CD4-positive, alpha-beta T cell treated with Interleukin-15 for 1 hour (primary cell): ENCODE results near the gene RAB11FIP4.

ENCODE experiments used
- DNase-seq: peaks from one replicate; pipeline ENCODE4 v3.0.0-alpha.2; 2020

The RAB11FIP4 gene

GRCh38 chr17:31508288-31509094, 117.0 kb downstream of the RAB11FIP4 start:
- DNase-seq, result peak; percentile 75

- DNase-seq, result no peak
Observed at GRCh38 chr17:31509095-31509804, 117.8 kb downstream of the RAB11FIP4 start.

GRCh38 chr17:31509805-31510177, 118.3 kb downstream of the RAB11FIP4 start:
- no peak for DNase-seq

- no peak for DNase-seq
Observed at GRCh38 chr17:31510308-31511194, 119.1 kb downstream of the RAB11FIP4 start.

GRCh38 chr17:31511195-31511578, 119.7 kb downstream of the RAB11FIP4 start:
- no peak for DNase-seq

- no peak for DNase-seq
Observed at GRCh38 chr17:31511580-31511979, 120.1 kb downstream of the RAB11FIP4 start.

- DNase-seq, result no peak
Observed at GRCh38 chr17:31512104-31512740, 120.7 kb downstream of the RAB11FIP4 start.

GRCh38 chr17:31512796-31513195, 121.3 kb downstream of the RAB11FIP4 start:
- no peak for DNase-seq

- DNase-seq, result no peak
Observed at GRCh38 chr17:31513731-31514427, 122.4 kb downstream of the RAB11FIP4 start.

GRCh38 chr17:31515267-31515666, 123.8 kb downstream of the RAB11FIP4 start:
- no peak for DNase-seq

- DNase-seq, result no peak
Observed at GRCh38 chr17:31517524-31517923, 126.0 kb downstream of the RAB11FIP4 start.

- DNase-seq, result no peak
Observed at GRCh38 chr17:31518478-31518877, 127.0 kb downstream of the RAB11FIP4 start.

- DNase-seq, result no peak
Observed at GRCh38 chr17:31521632-31522283, 130.3 kb downstream of the RAB11FIP4 start.

- no peak for DNase-seq
Observed at GRCh38 chr17:31522284-31522931, 130.9 kb downstream of the RAB11FIP4 start.

- DNase-seq, result no peak
Observed at GRCh38 chr17:31522987-31523495, 131.6 kb downstream of the RAB11FIP4 start.

- no peak for DNase-seq
Observed at GRCh38 chr17:31523862-31524730, 132.6 kb downstream of the RAB11FIP4 start.

GRCh38 chr17:31524926-31525800, 133.7 kb downstream of the RAB11FIP4 start:
- DNase-seq, result peak; percentile 77

- no peak for DNase-seq
Observed at GRCh38 chr17:31525801-31526549, 134.5 kb downstream of the RAB11FIP4 start.
